ENCODE data around the gene TMEM132D. TPM values are rescaled to one million over a fixed set of nuclear protein-coding genes. Genes with fewer than 3 reads are reported as not detected.

Gene TMEM132D
- total RNA-seq, 1 experiment from 2014 or later: not detected

- no TSS peak for BruUV-seq (replicated peaks)
- Histone ChIP-seq H3K9me3 (ENCODE audit: low read depth, low read length, poor library complexity, severe bottlenecking) (peaks cover 26% of the 10 kb centered on the region), H3K27me3 (replicated peaks; ENCODE audit: insufficient read depth, low read depth, low read length, poor library complexity) (no peaks in the 10 kb centered on the region), H3K4me3 (ENCODE audit: low read depth, low read length, poor library complexity, severe bottlenecking) (no peak overlapping the region), H3K27ac (ENCODE audit: low read depth, low read length, poor library complexity, severe bottlenecking) (no peak overlapping the region), H3K36me3 (ENCODE audit: insufficient read depth, low read length, poor library complexity, severe bottlenecking) (no peaks in the 10 kb centered on the region), H3K4me1 (ENCODE audit: insufficient read depth, low read length, poor library complexity, severe bottlenecking) (no peaks in the 10 kb centered on the region)
- ChIA-PET POLR2A (ENCODE audit: low non-redundant PET) (no interaction called here), CTCF (no interaction called here)
- TF ChIP-seq CTCF (conservative IDR thresholded peaks at IDR 0.05; ENCODE audit: low read depth, low read length): no peak
- intact Hi-C loops (cut with micrococcal nuclease; ENCODE audit: unreplicated experiment): no loop called here
- DNase-seq (ENCODE audit: low spot score): no peak
These were observed 309.7 kb downstream of the TMEM132D start for GRCh38 chr12:129594098-129594497.

GRCh38 chr12:129592449-129592848 lies 311.4 kb downstream of the TMEM132D start:
- ChIA-PET POLR2A (ENCODE audit: low non-redundant PET) (no interaction called here), CTCF (no interaction called here)
- BruUV-seq (replicated peaks): no TSS peak
- Histone ChIP-seq H3K27me3 (replicated peaks; ENCODE audit: insufficient read depth, low read depth, low read length, poor library complexity) (no peaks in the 10 kb centered on the region), H3K36me3 (ENCODE audit: insufficient read depth, low read length, poor library complexity, severe bottlenecking) (no peaks in the 10 kb centered on the region), H3K27ac (ENCODE audit: low read depth, low read length, poor library complexity, severe bottlenecking) (no peak overlapping the region), H3K4me3 (ENCODE audit: low read depth, low read length, poor library complexity, severe bottlenecking) (no peak overlapping the region), H3K9me3 (ENCODE audit: low read depth, low read length, poor library complexity, severe bottlenecking) (peaks cover 18% of the 10 kb centered on the region), H3K4me1 (ENCODE audit: insufficient read depth, low read length, poor library complexity, severe bottlenecking) (no peaks in the 10 kb centered on the region)
- intact Hi-C loops (cut with micrococcal nuclease; ENCODE audit: unreplicated experiment): no loop called here
- TF ChIP-seq CTCF (conservative IDR thresholded peaks at IDR 0.05; ENCODE audit: low read depth, low read length) (no peak), EZH2 (IDR thresholded peaks at IDR 0.05; ENCODE audit: borderline replicate concordance, low read depth, low read length, poor library complexity, severe bottlenecking) (no peak)
- DNase-seq (ENCODE audit: low spot score): no peak

- TF ChIP-seq CTCF (conservative IDR thresholded peaks at IDR 0.05; ENCODE audit: low read depth, low read length): no peak
- TF ChIP-seq EZH2 (IDR thresholded peaks at IDR 0.05; ENCODE audit: borderline replicate concordance, low read depth, low read length, poor library complexity, severe bottlenecking): no peak
- no TSS peak for BruUV-seq (replicated peaks)
- no peak for DNase-seq (ENCODE audit: low spot score)
- no peak overlapping the region for H3K27ac ChIP-seq (ENCODE audit: low read depth, low read length, poor library complexity, severe bottlenecking)
- peaks cover 18% of the 10 kb centered on the region for H3K9me3 ChIP-seq (ENCODE audit: low read depth, low read length, poor library complexity, severe bottlenecking)
- ChIA-PET POLR2A (ENCODE audit: low non-redundant PET) (no interaction called here), CTCF (no interaction called here)
- H3K4me1 ChIP-seq (ENCODE audit: insufficient read depth, low read length, poor library complexity, severe bottlenecking): no peaks in the 10 kb centered on the region
- no peaks in the 10 kb centered on the region for H3K27me3 ChIP-seq (replicated peaks; ENCODE audit: insufficient read depth, low read depth, low read length, poor library complexity)
- no peaks in the 10 kb centered on the region for H3K36me3 ChIP-seq (ENCODE audit: insufficient read depth, low read length, poor library complexity, severe bottlenecking)
- no peak overlapping the region for H3K4me3 ChIP-seq (ENCODE audit: low read depth, low read length, poor library complexity, severe bottlenecking)
- intact Hi-C loops (cut with micrococcal nuclease; ENCODE audit: unreplicated experiment): no loop called here
These were observed 314.3 kb downstream of the TMEM132D start for GRCh38 chr12:129589503-129589902.
